Aortic smooth muscle cell (primary cell): ENCODE measurements around the gene RND1. TPM values are rescaled to one million over a fixed set of nuclear protein-coding genes. Genes with fewer than 3 reads are reported as not detected.

Experiments
- total RNA-seq: library from RNA; depleted of rRNA; stranded (reverse); fragments of >200 nt; gene quantifications from 2 replicates; pipeline ENCODE4 v1.2.3, GENCODE V29; 2014

Gene RND1
- 0.40 and 0.62 TPM in 2 replicates for total RNA-seq

DNA sequence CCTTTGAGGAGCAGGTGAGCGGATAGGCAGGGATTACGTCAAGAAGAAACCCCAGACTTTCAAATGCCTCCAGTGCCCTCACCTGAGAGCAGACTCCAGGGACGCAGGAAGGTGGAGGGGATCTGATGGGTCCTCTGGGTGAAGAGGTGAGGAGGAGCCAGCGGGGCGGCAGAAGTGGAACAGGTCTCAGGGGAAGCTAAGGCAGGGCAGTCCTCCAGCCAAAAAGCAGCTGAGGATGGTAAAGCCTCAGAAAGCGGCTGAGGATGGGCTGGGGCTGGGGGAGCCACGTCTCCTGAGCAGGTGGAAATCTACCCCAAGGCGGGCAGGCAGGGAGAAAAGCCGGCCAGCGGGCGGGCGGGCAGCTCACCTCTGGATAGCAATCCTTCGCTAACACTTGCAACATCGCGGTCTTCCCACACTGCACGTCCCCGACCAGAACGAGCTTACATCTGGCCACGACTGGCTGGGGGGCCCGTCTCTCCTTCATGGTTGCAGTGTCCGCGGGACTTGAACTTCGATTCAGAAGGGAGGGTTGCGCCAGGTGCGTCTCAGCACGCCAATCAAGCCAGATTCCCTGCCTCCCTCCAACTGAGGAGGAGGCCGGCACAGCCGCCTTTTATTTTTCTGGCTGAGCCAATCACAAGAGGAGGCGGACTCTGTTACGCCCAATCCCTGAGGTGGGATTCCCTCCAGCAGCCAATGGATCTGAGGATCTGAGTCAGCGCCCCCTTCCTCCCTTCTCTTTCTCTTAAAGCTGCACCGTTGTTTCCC lies at the start of gene RND1:
Gene RND1 (minus strand): TSS at position 590 of the 771 bp plus-strand sequence. CDS start 103 bp downstream, at position 487.

DNA sequence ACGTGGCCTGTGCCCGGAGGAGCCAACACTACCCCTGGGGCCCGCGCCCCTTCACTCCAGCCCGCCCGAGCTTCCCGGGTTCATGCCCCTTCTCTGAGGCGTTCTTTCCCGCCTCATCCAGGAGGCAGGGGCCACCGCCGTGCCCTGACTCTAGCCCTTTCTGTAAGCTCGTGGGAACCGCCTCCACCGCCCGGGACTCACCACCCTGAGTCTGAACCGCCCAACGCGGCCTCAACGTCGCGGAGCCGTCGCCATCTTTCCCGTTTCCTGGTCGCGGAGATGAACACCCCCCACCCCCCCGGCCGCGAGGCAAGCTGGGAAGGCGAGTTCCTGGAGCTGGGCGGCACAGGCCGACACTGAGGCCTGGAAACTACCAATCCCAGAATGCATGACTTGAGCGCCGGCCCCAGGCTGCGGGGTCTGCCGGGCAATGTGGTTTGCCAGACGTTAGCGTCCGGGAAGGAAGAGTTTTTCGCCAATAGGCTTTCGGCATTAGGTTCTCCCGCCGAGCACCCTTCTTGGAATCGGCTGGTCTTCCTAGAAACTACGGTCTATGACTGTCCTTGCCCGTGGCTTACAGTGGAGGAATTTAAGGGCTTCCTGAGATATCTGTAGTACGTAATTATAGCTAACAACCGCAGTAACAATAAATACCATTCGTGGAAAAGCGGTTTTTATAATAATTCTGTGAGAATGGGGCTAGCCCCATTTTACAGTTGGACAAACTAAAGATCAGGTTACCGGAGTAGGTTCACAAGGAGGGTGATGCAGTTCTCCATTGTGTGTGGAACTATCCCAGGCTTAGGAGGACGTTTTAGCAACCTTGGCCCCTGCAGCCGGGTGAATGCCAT lies 13.6 kb downstream of the RND1 start, which contains the start of gene DDX23:
Gene DDX23 (minus strand): TSS at position 281 of the 851 bp plus-strand sequence. CDS start 6,381 bp downstream, outside the sequence.

DNA sequence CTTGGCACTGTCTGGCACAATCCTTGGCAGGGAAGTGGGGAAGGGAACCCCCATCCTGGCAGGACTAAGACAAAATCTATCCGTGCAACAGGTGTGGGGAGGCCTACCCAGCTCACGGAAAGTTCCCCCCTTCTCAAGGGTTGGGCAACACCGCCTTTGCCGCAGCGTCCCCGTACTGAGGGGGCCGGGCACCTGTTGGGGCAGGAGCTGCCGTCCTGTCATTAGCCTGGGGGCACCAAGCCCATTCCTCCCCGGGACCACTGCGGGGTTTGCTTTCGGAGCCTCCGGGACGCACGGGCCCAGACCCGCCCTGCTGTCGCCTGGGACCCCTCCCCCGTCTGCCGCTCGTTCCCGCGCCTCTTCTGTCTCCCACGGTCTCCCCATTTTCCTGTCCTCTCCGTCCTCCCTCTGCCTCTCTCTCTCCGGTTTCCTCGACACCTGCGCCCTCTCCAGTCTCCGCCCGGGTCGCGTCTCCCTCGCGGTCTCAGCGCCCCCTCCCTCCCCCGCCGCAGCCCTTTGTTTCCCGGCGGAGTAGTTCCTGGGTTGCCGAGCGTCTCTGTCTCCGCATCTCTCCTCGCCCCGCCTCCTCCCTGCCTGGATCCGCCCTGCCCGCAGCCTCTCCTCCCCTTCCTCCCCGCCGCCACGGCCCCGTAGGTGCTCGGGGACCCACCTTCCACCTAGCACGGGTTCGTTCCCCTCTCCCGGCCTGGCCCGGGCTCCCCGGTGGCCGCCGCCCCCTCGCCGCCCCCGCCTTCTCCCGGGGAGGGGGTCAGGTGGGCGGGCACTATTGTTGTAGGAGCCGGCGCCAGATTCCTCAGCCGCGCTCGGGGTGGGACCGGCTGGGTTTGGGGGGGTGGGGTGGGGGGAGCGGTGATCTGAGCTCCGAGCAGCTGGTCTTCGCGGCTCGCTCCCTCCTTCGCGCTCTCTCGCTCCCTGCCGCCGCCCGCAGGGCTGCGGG lies 47.5 kb downstream of the RND1 start, which contains the start of gene CACNB3:
Gene CACNB3 (plus strand): TSS at position 624 of the 958 bp plus-strand sequence. CDS start 434 bp downstream, outside the sequence.

Other genes starting within 250 kb of the RND1 start
- 34.0 and 37.8 TPM in 2 replicates for gene KANSL2, start 183.6 kb downstream of the RND1 start, total RNA-seq
- 19.6 and 19.9 TPM in 2 replicates for gene CCNT1, start 149.2 kb downstream of the RND1 start, total RNA-seq
- gene ADCY6, start 76.8 kb downstream of the RND1 start, total RNA-seq, result 126 and 132 TPM in 2 replicates
- 14.7 and 20.7 TPM in 2 replicates for gene CACNB3, start 47.4 kb downstream of the RND1 start, total RNA-seq
- 73.4 and 99.9 TPM in 2 replicates for gene DDX23, start 13.7 kb downstream of the RND1 start, total RNA-seq
- 15.9 and 16.8 TPM in 2 replicates for gene FKBP11, start 59.6 kb upstream of the RND1 start, total RNA-seq
- gene ARF3, start 91.6 kb upstream of the RND1 start, total RNA-seq, result 34.9 and 38.1 TPM in 2 replicates
- 0.06 TPM in 1 of 2 replicates, not detected in the other for gene WNT10B, start 105.9 kb upstream of the RND1 start, total RNA-seq
- gene WNT1, start 112.5 kb upstream of the RND1 start, total RNA-seq, result not detected in 2 replicates
- gene DDN, start 133.5 kb upstream of the RND1 start, total RNA-seq, result 0.06 and 0.13 TPM in 2 replicates
- 83.4 and 87.9 TPM in 2 replicates for gene PRKAG1, start 152.9 kb upstream of the RND1 start, total RNA-seq
- gene KMT2D, start 194.9 kb upstream of the RND1 start, total RNA-seq, result 23.5 and 31.5 TPM in 2 replicates
- gene RHEBL1, start 204.1 kb upstream of the RND1 start, total RNA-seq, result 0.19 and 0.40 TPM in 2 replicates
- gene DHH, start 228.9 kb upstream of the RND1 start, total RNA-seq, result under 0.01 and 0.06 TPM in 2 replicates
- gene LMBR1L, start 245.0 kb upstream of the RND1 start, total RNA-seq, result 33.5 and 34.1 TPM in 2 replicates